Right atrium auricular region (tissue), 2 donors: ENCODE data around the gene SPACA5B. TPM values are rescaled to one million over a fixed set of nuclear protein-coding genes. Genes with fewer than 3 reads are reported as not detected.
"Not testable (repeated sequence)": the region's sequence is repeated elsewhere in the genome, so short reads cannot be mapped to it uniquely, and the experiment has no call there.

Experiments used
- DNase-seq: peaks from one replicate; pipeline ENCODE4 v3.0.0-alpha.2; 2019; ENCODE audit warnings: low spot score
- H3K27ac ChIP-seq, 2 donors: fragments of 200-600 bp; sonication (generic); 1 replicate in 1 of 2; 2 replicates in 1 of 2; pipeline ENCODE4 v1.5.1; 2016 to 2019
- H3K27me3 ChIP-seq, 2 donors: fragments of 200-600 bp; sonication (generic); one replicate each; pipeline versions ENCODE4 v1.5.1 to v1.6.0; 2017 to 2019
- H3K36me3 ChIP-seq: fragments of 200-600 bp; sonication (generic); one replicate; pipeline ENCODE4 v1.5.1; 2016
- H3K4me1 ChIP-seq, 2 donors: fragments of 200-600 bp; sonication (generic); one replicate each; pipeline versions ENCODE4 v1.5.1 to v1.6.0; 2017 to 2019
- H3K4me3 ChIP-seq, 2 donors: fragments of 200-600 bp; sonication (generic); 1 replicate in 1 of 2; 2 replicates in 1 of 2; pipeline ENCODE4 v1.5.1; 2017 to 2019; ENCODE audit warnings: mild to moderate bottlenecking in 1 of 2, moderate library complexity in 1 of 2
- H3K9me3 ChIP-seq, 2 donors: fragments of 200-600 bp; sonication (generic); one replicate each; pipeline ENCODE4 v1.5.1; 2019
- CTCF ChIP-seq, 2 donors: fragments of 200-600 bp; sonication (generic); IDR thresholded peaks; one replicate each; pipeline ENCODE4 v1.5.1; 2019; ENCODE audit warnings: antibody characterized with exemption in 2 of 2
- total RNA-seq, 2 donors: library from RNA; depleted of rRNA; stranded (reverse); fragments of >200 nt; gene quantifications; one replicate each; pipeline ENCODE4 v1.1.0, GENCODE V29; 2016

Gene SPACA5B
- total RNA-seq, result not detected

DNA sequence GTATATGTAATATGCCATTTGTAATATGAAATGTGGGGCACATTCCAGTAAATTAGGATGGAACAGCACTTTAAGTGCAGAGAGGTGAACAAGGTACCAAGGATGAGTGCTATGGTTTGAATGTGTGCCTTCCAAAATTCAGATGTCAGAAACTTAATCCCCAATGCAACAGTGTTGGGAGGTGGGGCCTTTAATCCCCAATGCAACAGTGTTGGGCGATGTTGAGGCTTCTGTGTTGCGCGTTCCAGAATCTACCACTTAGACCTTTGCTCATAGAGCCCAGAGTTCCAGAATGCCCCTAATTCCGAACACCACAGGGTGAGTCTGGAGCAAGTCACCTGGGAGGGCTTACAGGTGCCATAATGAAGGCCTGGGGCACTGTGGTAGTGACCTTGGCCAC is at the start of gene SPACA5B:
Gene SPACA5B, plus strand, starts transcription at position 301 of the 400 bp plus-strand sequence. Its CDS starts 62 bp downstream, at position 363.
- not testable (repeated sequence) for H3K27me3 ChIP-seq, DNase-seq, H3K9me3 ChIP-seq, H3K27ac ChIP-seq, H3K4me3 ChIP-seq, H3K4me1 ChIP-seq, H3K36me3 ChIP-seq

GRCh38 chrX:48083212-48083611 is 47.2 kb upstream of the SPACA5B start:
- H3K36me3 ChIP-seq, result no peaks in the 10 kb centered on the region
- H3K27me3 ChIP-seq, result no peaks in the 10 kb centered on the region
- no peak overlapping the region for H3K4me3 ChIP-seq
- no peak overlapping the region for H3K27ac ChIP-seq
- DNase-seq, result peak; percentile 62
- TF ChIP-seq CTCF (IDR thresholded peaks at IDR 0.05), result peak; percentile 18 to 70
- H3K9me3 ChIP-seq, result no peaks in the 10 kb centered on the region
- H3K4me1 ChIP-seq, result no peaks in the 10 kb centered on the region

GRCh38 chrX:48083706-48084105 is 46.7 kb upstream of the SPACA5B start:
- Histone ChIP-seq H3K9me3 (no peaks in the 10 kb centered on the region), H3K27me3 (no peaks in the 10 kb centered on the region), H3K4me1 (no peaks in the 10 kb centered on the region), H3K4me3 (no peak overlapping the region), H3K27ac (no peak overlapping the region), H3K36me3 (no peaks in the 10 kb centered on the region)
- TF ChIP-seq CTCF (IDR thresholded peaks at IDR 0.05), result no peak
- DNase-seq, result no peak

DNA sequence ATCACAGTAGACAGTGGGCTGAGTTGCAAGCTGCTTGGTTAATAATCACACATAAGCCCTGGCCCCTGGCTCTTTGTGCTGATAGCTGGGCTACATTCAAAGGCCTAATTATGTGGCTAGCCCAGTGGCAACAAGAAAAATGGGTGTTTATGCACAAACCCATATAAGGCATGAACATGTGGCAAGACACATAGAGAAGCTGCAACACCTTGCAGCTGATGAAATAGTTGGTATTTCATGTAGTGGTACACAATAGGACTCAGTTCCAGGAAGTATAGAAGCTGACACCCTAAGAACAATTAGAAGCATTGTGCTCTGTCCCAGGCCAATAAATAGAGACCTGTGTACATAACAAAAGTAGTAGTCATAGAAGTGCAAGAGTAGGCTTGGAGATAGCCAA is 44.3 kb upstream of the SPACA5B start:
- no peak overlapping the region for H3K27ac ChIP-seq
- H3K9me3 ChIP-seq, result no peaks in the 10 kb centered on the region
- no peaks in the 10 kb centered on the region for H3K27me3 ChIP-seq
- H3K4me1 ChIP-seq, result no peaks in the 10 kb centered on the region
- TF ChIP-seq CTCF (IDR thresholded peaks at IDR 0.05), result no peak
- H3K4me3 ChIP-seq, result no peak overlapping the region
- DNase-seq, result no peak
- no peaks in the 10 kb centered on the region for H3K36me3 ChIP-seq

DNA sequence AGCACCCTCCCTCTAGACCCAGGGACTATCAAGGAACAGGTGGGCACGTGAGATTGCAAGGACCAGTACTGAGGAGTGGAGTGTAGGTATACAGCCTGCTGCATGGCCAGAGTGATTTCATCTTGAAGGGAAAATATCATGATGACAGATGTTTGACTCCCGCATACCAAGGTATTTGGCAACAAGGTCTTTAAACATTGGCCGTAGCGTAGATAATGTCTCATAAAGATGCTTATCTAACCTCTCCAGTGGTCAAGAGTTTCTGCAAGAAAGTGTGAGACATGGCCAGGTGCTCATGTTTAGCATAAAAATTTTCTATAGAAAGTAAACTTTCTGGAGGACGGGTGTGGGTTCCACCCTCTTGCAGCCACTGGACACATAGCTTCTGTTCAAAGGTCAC is 40.3 kb upstream of the SPACA5B start:
- Histone ChIP-seq H3K27ac (no peak overlapping the region), H3K4me1 (no peaks in the 10 kb centered on the region), H3K4me3 (no peak overlapping the region), H3K36me3 (no peaks in the 10 kb centered on the region), H3K9me3 (no peaks in the 10 kb centered on the region), H3K27me3 (no peaks in the 10 kb centered on the region)
- TF ChIP-seq CTCF (IDR thresholded peaks at IDR 0.05), result no peak
- DNase-seq, result no peak

- not testable (repeated sequence) for H3K4me1 ChIP-seq, H3K36me3 ChIP-seq, H3K9me3 ChIP-seq, H3K27ac ChIP-seq, H3K27me3 ChIP-seq, DNase-seq, H3K4me3 ChIP-seq
Measured at GRCh38 chrX:48092558-48092957, 37.9 kb upstream of the SPACA5B start.

GRCh38 chrX:48101443-48101842 is 29.0 kb upstream of the SPACA5B start:
- Histone ChIP-seq H3K27ac (no peak overlapping the region), H3K36me3 (no peaks in the 10 kb centered on the region)
- no peak for TF ChIP-seq CTCF (IDR thresholded peaks at IDR 0.05)

More at GRCh38 chrX:48101443-48101842, 29.0 kb upstream of the SPACA5B start:
- no peaks in the 10 kb centered on the region for H3K9me3 ChIP-seq
- DNase-seq, result no peak
- no peak overlapping the region for H3K4me3 ChIP-seq
- H3K27me3 ChIP-seq, result no peaks in the 10 kb centered on the region
- no peaks in the 10 kb centered on the region for H3K4me1 ChIP-seq
